Ovary (tissue), 9 donors: Measurements from ENCODE around the gene PITPNC1. TPM values are rescaled to one million over a fixed set of nuclear protein-coding genes. Genes with fewer than 3 reads are reported as not detected.

ENCODE experiments used
- DNase-seq, 5 donors: peaks; one replicate each; pipeline ENCODE4 v3.0.0-alpha.2; 2019 to 2020
- H3K27ac ChIP-seq, 2 donors: fragments of 200-600 bp; one replicate each; pipeline versions ENCODE4 v1.5.1 to v1.8.0; 2019 to 2022
- H3K27me3 ChIP-seq: fragments of 200-600 bp; one replicate; pipeline ENCODE4 v1.8.0; 2022
- H3K36me3 ChIP-seq: fragments of 200-600 bp; sonication (generic); one replicate; pipeline ENCODE4 v1.5.1; 2019
- H3K4me1 ChIP-seq: one replicate; pipeline ENCODE4 v1.8.1; 2013; ENCODE audit warnings: mild to moderate bottlenecking, moderate library complexity; ENCODE audit not compliant: insufficient read depth
- H3K4me3 ChIP-seq: fragments of 200-600 bp; sonication (generic); one replicate; pipeline ENCODE4 v1.5.1; 2017
- H3K9me3 ChIP-seq, 2 donors: fragments of 200-600 bp in 1 of 2; sonication (generic) in 1 of 2; one replicate each; pipeline versions ENCODE4 v1.5.1 to v1.8.1; 2013 to 2019; ENCODE audit warnings: mild to moderate bottlenecking in 1 of 2, moderate library complexity in 1 of 2
- CTCF ChIP-seq, 3 donors: fragments of 450-650 bp in 2 of 3; fragments of 200-600 bp in 1 of 3; IDR thresholded peaks; one replicate each; pipeline versions ENCODE4 v1.5.1 to v1.8.0; 2016 to 2022; ENCODE audit warnings: antibody characterized with exemption in 3 of 3, mild to moderate bottlenecking in 1 of 3
- EP300 ChIP-seq: sonication (generic); formaldehyde crosslinking; IDR thresholded peaks from one replicate; pipeline ENCODE4 v1.6.1; 2017; ENCODE audit warnings: antibody characterized with exemption
- POLR2A ChIP-seq: fragments of 450-650 bp; IDR thresholded peaks from one replicate; pipeline ENCODE4 v1.6.1; 2017; ENCODE audit warnings: antibody characterized with exemption, mild to moderate bottlenecking, moderate library complexity
- WGBS, 3 donors: extraction: QIAGEN DNeasy Blood & Tissue Kit in 1 of 3; methylation state at CpG; one replicate each; pipeline versions ENCODE4 v1.1.5 to v1.1.7; 2013 to 2017; 5-methylcytosine and 5-hydroxymethylcytosine counted together
- intact Hi-C, 4 donors: fragments of 100-400 bp; cut with DNase I; formaldehyde crosslinking; loops; one replicate each; pipeline versions ENCODE4 v1.11.0 to v1.15.1; 2022 to 2023
- polyA plus RNA-seq, 2 donors: library from polyadenylated mRNA; stranded (reverse); fragments of 200-250 nt in 1 of 2; fragments of 350-450 nt in 1 of 2; fragmentation: Illumina TruSeq in 1 of 2; extraction: RNeasy Lipid Tissue Mini Kit (QIAGEN cat#74804) in 1 of 2; gene quantifications; one replicate each; pipeline ENCODE4 v1.2.3, GENCODE V29; 2013 to 2014
- total RNA-seq, 7 donors: library from RNA; depleted of rRNA in 2 of 7; stranded (reverse); fragments of >200 nt in 2 of 7; fragmentation: NEBNext Ultra II Directional in 3 of 7; extraction: Animal tissue kit (Norgen Biotek cat#: 25700) in 3 of 7; gene quantifications; one replicate each; pipeline versions ENCODE4 v1.1.0 to v1.2.4, GENCODE V29; 2016 to 2023
- donor health status: DM: no; HTN: no; CAD: no; lungs with moderate emphysema.
- donor health status: DM: no; HTN: no; CAD: no.
- donor health status: Bipolar disorder and iron deficiency.
- donor health status: DM: yes; HTN: yes; CAD: no.
- donor health status: DM: no; HTN: no; CAD: no.
- donor health status: DM: yes; HTN: yes; CAD: no.

PITPNC1 gene
- total and polyA plus RNA-seq, 9 donors = 14.9 to 40.9 (median 23.8) TPM

GRCh38 chr17:67488161-67488560 lies 111.1 kb downstream of the PITPNC1 start:
- Histone ChIP-seq H3K9me3 (no peaks in the 10 kb centered on the region), H3K27ac (no peak overlapping the region), H3K36me3 (no peaks in the 10 kb centered on the region), H3K4me3 (no peak overlapping the region), H3K27me3 (no peaks in the 10 kb centered on the region), H3K4me1 (peaks cover 8% of the 10 kb centered on the region)
- peak in 1 of 5 donors; percentile 61 for DNase-seq
- TF ChIP-seq CTCF (IDR thresholded peaks at IDR 0.05) (no peak), EP300 (no peak), POLR2A (no peak)
- 59 to 69% (median 67%) methylated on average over 12 of the region's 12 CpGs for WGBS, 3 donors
- intact Hi-C loops = no loop called here

- H3K4me1 ChIP-seq = peaks cover 10% of the 10 kb centered on the region
- TF ChIP-seq EP300 (no peak), CTCF (IDR thresholded peaks at IDR 0.05) (no peak), POLR2A (no peak)
- no peak overlapping the region for H3K4me3 ChIP-seq
- no peak for DNase-seq
- no peaks in the 10 kb centered on the region for H3K27me3 ChIP-seq
- intact Hi-C loops = no loop called here
- 96 to 98% (median 98%) methylated on average over 4 of the region's 4 CpGs for WGBS, 3 donors
- no peaks in the 10 kb centered on the region for H3K9me3 ChIP-seq
- H3K27ac ChIP-seq = no peak overlapping the region
- no peaks in the 10 kb centered on the region for H3K36me3 ChIP-seq
These were observed 111.7 kb downstream of the PITPNC1 start for GRCh38 chr17:67488768-67489167.

DNA sequence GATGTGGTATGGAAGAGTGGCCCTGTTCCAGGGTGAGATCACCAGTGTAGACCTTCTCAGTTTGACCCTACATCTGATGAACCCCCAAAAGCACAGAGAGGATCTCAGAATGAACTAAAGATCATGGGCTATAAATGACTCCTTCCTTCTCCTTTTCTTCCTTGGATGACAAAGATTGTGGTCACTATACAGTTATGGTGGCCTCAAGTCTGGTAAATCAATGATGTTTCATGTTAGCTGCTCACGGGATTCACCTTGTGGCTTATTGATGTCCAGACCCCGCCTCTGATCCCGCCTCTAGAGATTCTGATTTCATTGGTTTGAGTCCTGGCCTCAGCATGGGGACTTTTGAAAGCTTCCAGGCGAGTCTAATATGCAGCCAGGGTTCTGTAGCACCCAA lies 112.2 kb downstream of the PITPNC1 start:
- H3K27me3 ChIP-seq = no peaks in the 10 kb centered on the region
- 96 to 97% (median 97%) methylated on average over 4 of the region's 4 CpGs for WGBS, 3 donors
- no peak for DNase-seq
- H3K36me3 ChIP-seq = no peaks in the 10 kb centered on the region
- H3K4me1 ChIP-seq = peaks cover 10% of the 10 kb centered on the region
- intact Hi-C loops = no loop called here
- no peak overlapping the region for H3K27ac ChIP-seq
- no peak for TF ChIP-seq EP300
- no peak for TF ChIP-seq CTCF (IDR thresholded peaks at IDR 0.05)
- no peak for TF ChIP-seq POLR2A
- no peak overlapping the region for H3K4me3 ChIP-seq
- no peaks in the 10 kb centered on the region for H3K9me3 ChIP-seq

GRCh38 chr17:67490471-67490870 lies 113.4 kb downstream of the PITPNC1 start:
- H3K27ac ChIP-seq = peak overlapping the region in 1 of 2 donors; percentile 46
- peak in 1 of 5 donors; percentile 30 for DNase-seq
- TF ChIP-seq EP300 (no peak), POLR2A (no peak), CTCF (IDR thresholded peaks at IDR 0.05) (no peak)

More at GRCh38 chr17:67490471-67490870, 113.4 kb downstream of the PITPNC1 start:
- no peaks in the 10 kb centered on the region for H3K27me3 ChIP-seq
- peaks cover 10% of the 10 kb centered on the region for H3K4me1 ChIP-seq
- intact Hi-C loops = no loop called here
- no peaks in the 10 kb centered on the region for H3K9me3 ChIP-seq
- WGBS, 3 donors = 17 to 27% (median 23%) methylated on average over 10 of the region's 10 CpGs
- no peak overlapping the region for H3K4me3 ChIP-seq
- H3K36me3 ChIP-seq = no peaks in the 10 kb centered on the region
